Small intestine (tissue), 7 donors: ENCODE measurements around the gene CCDC30. TPM values are rescaled to one million over a fixed set of nuclear protein-coding genes. Genes with fewer than 3 reads are reported as not detected.
"Not testable (repeated sequence)": the region's sequence is repeated elsewhere in the genome, so short reads cannot be mapped to it uniquely, and the experiment has no call there.

Experiments
- DNase-seq, 2 donors: peaks; one replicate each; pipeline versions ENCODE4 v3.0.0 to v3.0.0-alpha.2; 2013
- FAIRE-seq: peaks from 2 replicates; lab custom pipeline; 2012; peaks lifted over from hg19 to GRCh38; lab: Jason Lieb, UNC
- H3K27ac ChIP-seq, 3 donors: one replicate each; pipeline ENCODE4 v1.5.1; 2013; ENCODE audit warnings: low read length in 2 of 3, mild to moderate bottlenecking in 2 of 3, control low read depth in 1 of 3, inconsistent platforms in 1 of 3, low read depth in 1 of 3, moderate library complexity in 1 of 3
- H3K27me3 ChIP-seq, 3 donors: one replicate each; pipeline ENCODE4 v1.6.1; 2013; ENCODE audit warnings: low read length in 3 of 3, inconsistent platforms in 1 of 3; ENCODE audit not compliant: control insufficient read depth in 3 of 3, insufficient read depth in 3 of 3
- H3K36me3 ChIP-seq, 3 donors: one replicate each; pipeline ENCODE4 v1.6.1; 2013; ENCODE audit warnings: low read length in 3 of 3, inconsistent platforms in 1 of 3, low read depth in 1 of 3, mild to moderate bottlenecking in 1 of 3, moderate library complexity in 1 of 3; ENCODE audit not compliant: control insufficient read depth in 3 of 3, insufficient read depth in 2 of 3
- H3K4me1 ChIP-seq, 3 donors: one replicate each; pipeline ENCODE4 v1.6.1; 2013; ENCODE audit warnings: low read length in 2 of 3, inconsistent platforms in 1 of 3, low read depth in 1 of 3, mild to moderate bottlenecking in 1 of 3, moderate library complexity in 1 of 3; ENCODE audit not compliant: control insufficient read depth in 3 of 3, insufficient read depth in 2 of 3
- H3K4me3 ChIP-seq, 3 donors: one replicate each; pipeline ENCODE4 v1.5.1; 2013; ENCODE audit warnings: low read length in 3 of 3, control low read depth in 1 of 3, inconsistent platforms in 1 of 3, low read depth in 1 of 3, mild to moderate bottlenecking in 1 of 3, moderate library complexity in 1 of 3
- H3K9me3 ChIP-seq, 2 donors: one replicate each; pipeline ENCODE4 v1.6.1; 2013; ENCODE audit warnings: low read depth in 1 of 2, low read length in 1 of 2; ENCODE audit not compliant: control insufficient read depth in 2 of 2, insufficient read depth in 1 of 2
- WGBS, 3 donors: extraction: QIAGEN DNeasy Blood & Tissue Kit; methylation state at CpG; one replicate each; pipeline ENCODE4 v1.1.7; 2013; 5-methylcytosine and 5-hydroxymethylcytosine counted together
- polyA plus RNA-seq, 4 donors: library from polyadenylated mRNA; stranded (reverse) in 3 of 4; unstranded in 1 of 4; fragments of 200-250 nt in 3 of 4; fragments of 120-200 nt in 1 of 4; gene quantifications; one replicate each; pipeline versions ENCODE4 v1.2.1 to v1.2.3, GENCODE V29; 2013
- donor health status: healthy with polysubstance abuse.
- donor health status: control.
- donor health status: control.
- donor health status: Bipolar disorder and iron deficiency.
- donor health status: healthy.

Gene CCDC30
- polyA plus RNA-seq, 4 donors, result 0.67 to 4.4 (median 0.84) TPM

- Histone ChIP-seq H3K9me3 (peaks cover 0 to 5% of the 10 kb centered on the region in 2 donors), H3K27ac (no peak overlapping the region), H3K36me3 (no peaks in the 10 kb centered on the region), H3K4me1 (peaks cover 0 to 2% (median 0%) of the 10 kb centered on the region in 3 donors), H3K27me3 (no peaks in the 10 kb centered on the region), H3K4me3 (no peak overlapping the region)
- DNase-seq (no peak), FAIRE-seq (no peak)
- WGBS, 3 donors, result 84 to 93% (median 87%) methylated on average over 3 of the region's 3 CpGs
These were observed 129.7 kb downstream of the CCDC30 start for GRCh38 chr1:42592811-42593210.

GRCh38 chr1:42593486-42594100, 130.5 kb downstream of the CCDC30 start:
- 9 to 26% (median 24%) methylated on average over 2 of the region's 2 CpGs for WGBS, 3 donors
- no peak for FAIRE-seq

GRCh38 chr1:42601472-42601871, 138.4 kb downstream of the CCDC30 start:
- DNase-seq (no peak), FAIRE-seq (no peak)
- Histone ChIP-seq H3K36me3 (no peaks in the 10 kb centered on the region), H3K4me1 (no peaks in the 10 kb centered on the region), H3K27ac (no peak overlapping the region), H3K27me3 (no peaks in the 10 kb centered on the region), H3K9me3 (peaks cover 0 to 14% of the 10 kb centered on the region in 2 donors), H3K4me3 (no peak overlapping the region)
- 94 to 98% (median 94%) methylated on average over 2 of the region's 2 CpGs for WGBS, 3 donors

More at GRCh38 chr1:42593486-42594100, 130.5 kb downstream of the CCDC30 start:
- Histone ChIP-seq H3K9me3 (no peaks in the 10 kb centered on the region), H3K36me3 (no peaks in the 10 kb centered on the region), H3K27me3 (no peaks in the 10 kb centered on the region), H3K27ac (no peak overlapping the region), H3K4me3 (no peak overlapping the region), H3K4me1 (peaks cover 0 to 2% (median 0%) of the 10 kb centered on the region in 3 donors)
- peak; percentile 23 to 50 for DNase-seq

GRCh38 chr1:42613803-42614131, 150.7 kb downstream of the CCDC30 start:
- DNase-seq (no peak), FAIRE-seq (no peak)
- Histone ChIP-seq H3K9me3 (no peaks in the 10 kb centered on the region), H3K36me3 (no peaks in the 10 kb centered on the region), H3K27ac (no peak overlapping the region), H3K4me1 (no peaks in the 10 kb centered on the region), H3K4me3 (no peak overlapping the region), H3K27me3 (no peaks in the 10 kb centered on the region)
- 75 to 84% (median 82%) methylated on average over 4 of the region's 4 CpGs for WGBS, 3 donors

GRCh38 chr1:42618866-42619265, 155.8 kb downstream of the CCDC30 start:
- no peak for FAIRE-seq
- no peak for DNase-seq

GRCh38 chr1:42620307-42620706, 157.2 kb downstream of the CCDC30 start:
- Histone ChIP-seq H3K9me3 (no peaks in the 10 kb centered on the region), H3K36me3 (no peaks in the 10 kb centered on the region), H3K27ac (no peak overlapping the region), H3K27me3 (no peaks in the 10 kb centered on the region), H3K4me3 (no peak overlapping the region), H3K4me1 (no peaks in the 10 kb centered on the region)
- FAIRE-seq (no peak), DNase-seq (no peak)
- 36 to 53% (median 39%) methylated on average over 2 of the region's 2 CpGs for WGBS, 3 donors

More at GRCh38 chr1:42618866-42619265, 155.8 kb downstream of the CCDC30 start:
- Histone ChIP-seq H3K4me3 (no peak overlapping the region), H3K9me3 (no peaks in the 10 kb centered on the region), H3K36me3 (no peaks in the 10 kb centered on the region), H3K27ac (no peak overlapping the region), H3K27me3 (no peaks in the 10 kb centered on the region), H3K4me1 (no peaks in the 10 kb centered on the region)
- 63 to 77% (median 70%) methylated on average over 2 of the region's 2 CpGs for WGBS, 3 donors

- H3K4me3 ChIP-seq, H3K4me1 ChIP-seq, FAIRE-seq, DNase-seq, H3K9me3 ChIP-seq, H3K27ac ChIP-seq, H3K36me3 ChIP-seq, H3K27me3 ChIP-seq: not testable (repeated sequence)
- 92 to 95% (median 94%) methylated on average over 4 of the region's 4 CpGs for WGBS, 3 donors
These were observed 158.1 kb downstream of the CCDC30 start for GRCh38 chr1:42621180-42621579.

GRCh38 chr1:42627205-42627604, 164.1 kb downstream of the CCDC30 start:
- not testable (repeated sequence) for H3K27me3 ChIP-seq, H3K36me3 ChIP-seq, H3K4me1 ChIP-seq, DNase-seq, H3K27ac ChIP-seq, H3K4me3 ChIP-seq, FAIRE-seq, H3K9me3 ChIP-seq
- 86 to 90% (median 88%) methylated on average over 3 of the region's 3 CpGs for WGBS, 3 donors

GRCh38 chr1:42639116-42639515, 176.0 kb downstream of the CCDC30 start:
- no peaks in the 10 kb centered on the region for H3K9me3 ChIP-seq
- FAIRE-seq, result no peak

More at GRCh38 chr1:42639116-42639515, 176.0 kb downstream of the CCDC30 start:
- H3K27ac ChIP-seq, result no peak overlapping the region
- H3K4me1 ChIP-seq, result no peaks in the 10 kb centered on the region
- no peaks in the 10 kb centered on the region for H3K27me3 ChIP-seq
- H3K36me3 ChIP-seq, result no peaks in the 10 kb centered on the region
- DNase-seq, result no peak
- no peak overlapping the region for H3K4me3 ChIP-seq
